ENCODE results near the gene UBE2Q2.
A peak's percentile ranks its signal among the peaks of the same experiment; 100 is the strongest.
"Not testable (repeated sequence)": the region's sequence is repeated elsewhere in the genome, so short reads cannot be mapped to it uniquely, and the experiment has no call there.

The UBE2Q2 gene

DNA sequence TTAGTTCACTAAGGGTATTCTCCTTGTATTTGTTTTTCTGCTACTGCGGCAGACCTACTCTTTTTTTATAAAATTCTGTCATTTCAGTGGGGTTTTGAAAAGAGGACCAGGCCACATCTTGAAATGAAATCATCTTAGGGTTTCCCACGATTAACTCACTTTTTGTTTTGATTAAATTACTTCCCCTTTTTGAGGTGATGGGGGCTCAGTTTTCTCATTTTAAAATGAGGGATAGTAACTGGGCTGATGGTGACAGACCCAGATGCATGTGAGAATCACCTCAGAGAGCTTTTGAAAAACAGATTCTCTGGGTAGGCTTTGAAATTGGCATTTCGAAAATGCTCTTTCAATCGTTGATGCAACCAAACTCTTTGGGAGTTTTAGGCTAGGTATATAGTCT lies 24.2 kb downstream of the UBE2Q2 start:
- DNase-seq: no peak

DNA sequence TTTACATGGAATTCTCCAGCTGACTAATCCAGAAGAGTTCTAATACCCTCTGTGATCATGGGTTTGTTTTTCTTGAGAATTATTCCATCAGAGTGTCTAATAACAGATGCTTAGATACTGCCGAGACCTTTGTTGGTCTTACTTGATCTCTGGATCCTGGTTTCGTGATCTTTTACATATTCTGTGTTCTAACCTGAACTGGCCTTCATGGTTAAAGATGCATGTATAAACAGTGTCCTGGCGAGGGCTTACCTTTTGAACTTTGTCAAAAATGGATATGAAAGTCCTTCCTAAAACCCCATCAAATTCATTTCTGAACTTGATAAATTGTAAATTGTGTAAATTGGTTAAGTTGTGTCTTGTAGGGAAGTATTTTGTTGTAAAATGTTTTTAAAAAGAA lies 24.8 kb downstream of the UBE2Q2 start:
- no peak for DNase-seq

DNA sequence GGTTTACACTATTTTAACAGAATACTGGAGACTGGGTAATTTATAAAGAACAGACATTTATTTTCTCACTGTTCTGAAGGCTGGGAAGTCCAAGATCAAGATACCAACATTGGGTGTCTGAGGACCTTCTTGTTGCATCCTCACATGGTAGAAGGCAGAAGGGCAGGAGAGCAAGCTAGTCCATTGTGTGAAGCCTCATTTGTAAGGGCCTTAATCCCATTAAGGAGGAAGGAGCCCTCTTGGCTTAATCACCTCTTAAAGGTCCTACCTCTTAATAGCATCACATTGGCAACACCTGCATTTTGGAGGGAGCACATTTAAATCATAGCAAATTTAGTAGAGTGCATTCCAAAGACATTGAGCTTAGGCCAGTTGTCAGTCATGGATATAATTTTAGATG lies 26.2 kb downstream of the UBE2Q2 start:
- no peak for DNase-seq

DNA sequence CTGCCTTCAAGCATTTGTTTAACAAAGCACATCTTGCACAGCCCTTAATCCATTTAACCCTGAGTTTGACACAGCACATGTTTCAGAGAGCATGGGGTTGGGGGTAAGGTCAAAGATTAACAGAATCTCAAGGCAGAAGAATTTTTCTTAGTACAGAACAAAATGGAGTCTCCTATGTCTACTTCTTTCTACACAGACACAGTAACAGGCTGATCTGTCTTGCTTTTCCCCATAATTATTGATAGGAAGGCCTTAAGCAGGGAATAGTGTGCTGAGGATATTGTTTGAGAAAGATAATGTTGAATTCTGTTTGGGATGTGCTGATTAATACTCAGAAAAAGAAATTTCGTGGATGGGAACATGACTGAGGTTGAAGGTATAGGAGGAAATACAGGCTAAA lies 28.3 kb downstream of the UBE2Q2 start:
- not testable (repeated sequence) for DNase-seq

DNA sequence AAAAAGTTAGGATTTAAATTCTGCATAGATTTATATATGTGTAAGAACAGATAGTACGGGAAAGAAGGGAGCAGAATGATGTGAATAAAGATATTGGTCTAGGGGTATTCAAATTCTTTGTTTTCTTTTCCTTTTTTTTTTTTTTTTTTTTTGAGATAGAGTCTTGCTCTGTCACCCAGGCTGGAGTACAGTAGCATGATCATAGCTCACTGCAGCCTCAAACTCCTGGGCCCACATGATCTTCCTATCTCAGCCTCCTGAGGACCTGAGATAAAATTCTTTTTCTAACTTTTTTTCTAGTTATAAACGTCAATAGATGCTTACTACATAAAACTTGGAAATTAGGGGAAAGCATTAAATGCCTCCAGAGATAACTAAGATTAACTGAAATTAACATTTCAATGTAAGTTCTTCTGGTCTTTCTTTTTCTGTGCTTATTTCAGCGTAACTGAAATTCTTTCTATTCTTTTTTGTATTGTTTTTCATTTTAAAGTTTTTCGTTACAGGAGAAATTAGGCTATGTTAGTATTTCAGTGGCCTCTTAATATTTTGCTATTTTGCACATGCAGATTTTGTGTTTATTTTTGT lies 29.2 kb downstream of the UBE2Q2 start:
- no peak for DNase-seq

DNA sequence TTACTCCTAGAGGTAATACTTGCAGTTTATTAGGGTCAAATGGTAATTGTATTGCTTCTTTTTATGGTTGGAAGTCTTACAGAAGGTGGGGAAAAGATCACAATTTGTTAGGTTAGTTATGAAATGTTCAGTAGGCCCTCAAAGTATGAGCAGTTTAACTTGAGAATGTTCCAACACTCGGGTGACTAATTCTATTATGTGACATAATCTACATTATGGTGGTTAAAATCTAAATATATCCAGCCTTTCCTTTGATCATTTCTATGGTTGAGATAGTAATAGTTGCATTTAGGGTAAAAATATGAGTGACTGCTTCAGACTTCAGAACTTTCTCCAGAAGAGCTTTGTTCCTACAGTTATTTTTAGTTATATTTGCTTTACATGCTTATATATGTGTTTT lies 40.8 kb downstream of the UBE2Q2 start:
- no peak for DNase-seq

DNA sequence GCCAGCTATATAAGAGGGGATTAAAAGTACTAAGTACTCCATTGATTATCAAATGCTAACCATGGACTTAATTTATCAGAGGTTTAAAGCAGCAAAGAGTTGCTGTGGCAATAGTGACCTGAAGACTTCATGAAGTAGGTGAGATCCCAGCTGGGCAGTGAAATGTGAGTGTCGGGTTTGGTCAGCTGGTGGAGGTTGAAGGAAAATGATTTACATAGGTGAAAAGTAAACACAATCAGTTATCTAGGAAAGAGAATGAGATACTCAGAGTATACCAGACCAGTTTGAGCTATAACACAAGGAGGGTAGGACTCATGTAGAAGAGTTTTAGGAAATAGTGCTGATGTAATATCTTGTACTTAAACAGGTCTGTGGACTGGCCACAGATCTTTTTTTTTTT lies 43.9 kb downstream of the UBE2Q2 start:
- no peak for DNase-seq

DNA sequence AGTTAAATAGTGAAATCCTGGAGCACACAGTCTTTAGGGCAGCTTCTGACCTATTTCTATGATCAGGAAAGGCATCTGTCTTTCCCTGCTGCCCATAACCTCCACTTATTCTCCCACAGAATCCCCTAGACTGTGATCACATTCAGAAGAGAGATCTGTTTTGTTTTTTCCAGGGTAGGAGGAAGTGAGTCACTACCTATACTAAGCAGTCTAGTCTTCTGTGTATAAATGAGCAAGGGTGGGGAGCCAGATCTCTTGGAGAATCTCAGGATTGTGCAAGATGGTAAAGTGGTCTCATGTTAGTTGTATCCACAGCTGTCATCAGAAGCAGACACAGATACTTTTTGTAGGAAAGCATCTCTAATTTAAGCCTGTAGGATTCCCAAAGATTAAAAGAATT lies 48.6 kb downstream of the UBE2Q2 start:
- DNase-seq: peak; percentile 69

DNA sequence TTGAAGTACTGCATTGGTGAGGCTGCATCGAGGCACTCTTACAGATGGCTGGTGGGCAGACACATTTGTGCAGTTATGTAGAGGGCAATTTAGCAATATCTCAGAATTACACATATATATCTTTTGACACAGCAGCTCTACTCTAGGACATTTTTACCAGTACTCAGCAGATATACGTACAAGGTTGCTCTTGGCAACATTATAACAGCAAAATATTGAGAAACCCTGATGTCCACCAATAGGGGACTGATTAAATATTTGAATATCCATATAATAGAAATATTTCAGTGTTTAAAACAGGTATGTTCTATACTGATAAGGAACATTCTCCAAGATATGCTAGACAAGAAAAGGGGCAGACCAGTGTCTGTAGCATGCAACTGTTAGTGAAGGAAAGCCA lies 52.5 kb downstream of the UBE2Q2 start:
- no peak for DNase-seq

DNA sequence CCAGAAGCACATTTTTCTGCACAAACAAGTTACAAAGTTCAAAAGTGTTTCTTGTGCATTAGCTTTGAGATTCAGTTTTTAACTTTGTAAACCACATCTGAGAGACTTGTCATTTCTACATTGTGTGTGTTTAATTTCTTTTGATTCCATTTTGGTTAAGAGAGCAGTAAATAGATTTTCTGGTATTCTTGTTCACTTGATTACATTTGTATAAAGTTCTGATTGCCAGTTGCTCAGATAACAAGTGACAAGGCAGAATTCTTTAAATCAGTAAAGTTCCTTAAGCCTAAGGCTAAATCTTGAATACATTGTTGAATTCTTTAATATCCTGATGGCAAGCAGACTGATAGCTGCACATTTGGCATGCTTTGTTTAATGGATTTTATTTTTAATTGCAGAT lies 57.3 kb downstream of the UBE2Q2 start:
- no peak for DNase-seq

DNA sequence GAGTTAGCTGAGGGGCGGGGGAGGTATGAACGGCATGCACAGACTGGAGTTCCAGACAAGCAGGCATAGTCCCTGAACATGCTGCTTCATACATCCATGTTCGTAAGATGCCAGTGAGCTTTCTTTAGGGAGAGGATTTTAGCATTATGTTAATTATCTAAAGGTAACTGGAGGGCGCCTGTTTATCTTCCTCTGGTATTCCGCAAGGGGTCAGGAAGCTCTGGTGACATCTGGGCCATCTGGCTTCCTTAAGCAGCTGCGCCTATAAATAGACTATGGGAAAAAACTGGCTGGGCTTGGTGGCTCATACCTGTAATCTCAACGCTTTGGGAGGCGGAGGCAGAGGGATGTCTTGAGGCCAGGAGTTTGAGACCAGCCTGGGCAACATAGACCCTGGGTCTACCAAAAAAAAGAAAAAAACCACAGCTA lies 58.9 kb downstream of the UBE2Q2 start:
- DNase-seq: peak; percentile 87

DNA sequence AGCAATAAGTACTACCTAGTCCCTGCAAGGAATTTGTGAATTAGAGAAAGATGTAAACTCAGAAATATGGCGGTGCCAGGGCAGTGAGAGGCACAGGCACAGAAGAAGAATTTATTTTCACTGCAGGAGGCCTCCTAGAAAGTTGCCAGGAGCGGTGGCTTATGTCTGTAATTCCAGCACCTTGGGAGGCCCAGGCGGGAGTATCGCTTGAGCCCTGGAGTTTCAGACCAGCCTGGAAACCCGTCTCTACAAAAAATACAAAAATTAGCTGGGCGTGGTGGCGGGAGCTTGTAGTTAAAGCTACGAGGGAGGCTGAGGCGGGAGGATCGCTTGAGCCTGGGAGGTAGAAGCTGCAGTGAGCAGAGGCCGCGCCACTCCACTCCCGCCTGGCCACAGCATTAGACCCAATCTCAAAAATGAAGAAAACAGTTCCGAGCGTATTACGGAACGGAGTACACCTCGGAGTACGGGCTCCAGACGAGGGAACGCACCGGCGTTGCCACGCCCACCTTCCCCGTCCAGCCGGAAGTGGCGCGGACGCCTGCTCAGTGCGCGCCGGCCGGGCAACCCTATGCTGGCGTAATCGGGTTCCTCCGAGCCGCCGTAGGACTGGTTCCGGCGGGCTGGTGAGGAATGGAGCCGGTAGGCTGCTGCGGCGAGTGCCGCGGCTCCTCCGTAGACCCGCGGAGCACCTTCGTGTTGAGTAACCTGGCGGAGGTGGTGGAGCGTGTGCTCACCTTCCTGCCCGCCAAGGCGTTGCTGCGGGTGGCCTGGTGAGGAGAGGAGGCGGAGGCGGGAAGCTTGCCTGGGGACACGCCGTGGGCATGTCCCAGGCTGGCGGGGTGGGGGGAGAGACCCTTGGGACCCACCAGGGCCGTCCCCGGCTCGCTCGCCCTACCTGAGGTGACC lies 60.3 kb downstream of the UBE2Q2 start, which contains the start of gene FBXO22:
Gene FBXO22, plus strand, starts transcription at position 548 of the 909 bp plus-strand sequence. Its CDS starts 86 bp downstream, at position 634.
- DNase-seq: peak; percentile 95

DNA sequence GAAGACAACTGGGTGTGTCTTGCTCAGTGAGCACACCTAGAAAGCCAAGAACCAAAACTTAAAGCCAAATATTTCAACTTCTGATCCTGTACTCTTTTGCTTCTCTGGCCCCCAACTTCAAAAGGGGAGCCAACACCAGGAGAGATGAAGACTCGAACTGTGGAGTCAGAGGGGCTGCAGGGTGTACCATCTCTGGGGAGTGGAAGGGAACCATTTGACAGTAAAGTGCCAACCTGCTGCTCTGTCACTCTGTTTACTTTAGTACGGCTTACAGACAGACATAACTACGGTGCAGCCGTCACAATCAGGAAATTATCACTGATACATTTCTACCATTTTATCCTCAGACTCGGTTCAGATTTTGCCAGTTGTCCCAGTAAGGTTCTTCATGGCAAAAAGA lies 62.0 kb downstream of the UBE2Q2 start:
- no peak for DNase-seq

DNA sequence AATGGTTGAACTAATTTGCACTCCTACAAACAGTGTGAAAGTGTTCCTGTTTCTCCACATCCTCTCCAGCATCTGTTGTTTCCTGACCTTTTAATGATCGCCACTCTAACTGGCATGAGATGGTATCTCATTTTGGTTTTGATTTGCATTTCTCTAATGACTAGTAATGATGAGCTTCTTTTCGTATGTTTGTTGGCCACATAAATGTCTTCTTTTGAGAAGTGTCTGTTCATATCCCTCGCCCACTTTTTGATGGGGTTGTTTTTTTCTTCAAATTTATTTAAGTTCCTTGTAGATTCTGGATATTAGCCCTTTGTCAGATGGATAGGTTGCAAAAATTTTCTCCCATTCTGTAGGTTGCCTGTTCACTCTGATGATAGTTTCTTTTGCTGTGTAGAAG lies 67.1 kb downstream of the UBE2Q2 start:
- not testable (repeated sequence) for DNase-seq

DNA sequence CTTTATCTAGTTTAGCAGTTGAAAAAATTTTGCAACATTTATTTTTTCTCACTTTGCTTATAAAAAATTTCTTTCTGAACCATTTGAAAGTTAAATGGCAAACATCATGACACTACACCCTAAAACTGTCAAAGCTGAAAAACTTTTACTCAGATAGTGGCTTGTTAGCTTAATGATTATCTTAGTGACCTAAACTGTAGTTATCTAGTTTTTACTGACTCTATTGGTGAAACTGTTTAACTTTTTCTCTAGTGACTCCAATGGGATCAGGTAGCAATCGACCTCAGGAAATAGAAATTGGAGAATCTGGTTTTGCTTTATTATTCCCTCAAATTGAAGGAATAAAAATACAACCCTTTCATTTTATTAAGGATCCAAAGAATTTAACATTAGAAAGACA lies 73.7 kb downstream of the UBE2Q2 start:
- no peak for DNase-seq

DNA sequence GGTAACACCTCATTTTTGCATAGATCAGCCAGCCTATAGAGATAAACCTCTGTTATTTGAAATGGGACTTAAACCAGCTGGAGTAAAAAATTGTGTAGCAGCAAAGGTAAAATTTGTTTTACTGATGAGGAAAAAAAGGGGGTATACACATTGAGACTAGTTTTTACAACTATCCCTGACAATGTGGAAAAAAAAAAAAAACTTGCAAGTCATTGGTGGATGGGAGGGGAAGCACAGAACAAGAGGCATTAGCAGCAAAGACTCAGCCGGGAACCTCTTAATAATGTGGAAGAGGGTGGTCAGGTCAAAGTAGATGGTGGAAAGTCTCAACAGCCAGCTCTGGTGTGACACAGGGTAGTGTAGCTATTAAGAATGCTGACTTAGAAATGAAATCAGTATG lies 74.9 kb downstream of the UBE2Q2 start:
- no peak for DNase-seq

DNA sequence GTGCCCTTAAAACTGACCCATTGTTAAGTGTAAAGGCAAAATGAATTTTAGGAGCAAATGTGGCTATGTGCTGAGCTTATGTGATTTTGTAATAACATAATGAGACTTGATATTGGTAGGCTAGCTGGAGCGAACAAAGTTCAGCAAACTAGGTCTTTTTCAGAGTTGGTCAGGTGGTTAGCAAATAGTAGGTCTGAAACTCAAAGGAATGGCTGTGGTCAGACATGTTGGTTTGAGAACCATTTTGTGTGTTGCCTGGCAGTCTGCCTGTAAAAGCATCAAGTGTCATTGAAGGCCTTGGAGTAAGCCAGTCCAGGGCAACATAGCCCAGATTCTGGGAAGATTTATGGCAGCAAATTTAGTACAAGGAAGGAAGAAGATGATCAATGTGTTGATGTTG lies 76.8 kb downstream of the UBE2Q2 start:
- DNase-seq: no peak

DNA sequence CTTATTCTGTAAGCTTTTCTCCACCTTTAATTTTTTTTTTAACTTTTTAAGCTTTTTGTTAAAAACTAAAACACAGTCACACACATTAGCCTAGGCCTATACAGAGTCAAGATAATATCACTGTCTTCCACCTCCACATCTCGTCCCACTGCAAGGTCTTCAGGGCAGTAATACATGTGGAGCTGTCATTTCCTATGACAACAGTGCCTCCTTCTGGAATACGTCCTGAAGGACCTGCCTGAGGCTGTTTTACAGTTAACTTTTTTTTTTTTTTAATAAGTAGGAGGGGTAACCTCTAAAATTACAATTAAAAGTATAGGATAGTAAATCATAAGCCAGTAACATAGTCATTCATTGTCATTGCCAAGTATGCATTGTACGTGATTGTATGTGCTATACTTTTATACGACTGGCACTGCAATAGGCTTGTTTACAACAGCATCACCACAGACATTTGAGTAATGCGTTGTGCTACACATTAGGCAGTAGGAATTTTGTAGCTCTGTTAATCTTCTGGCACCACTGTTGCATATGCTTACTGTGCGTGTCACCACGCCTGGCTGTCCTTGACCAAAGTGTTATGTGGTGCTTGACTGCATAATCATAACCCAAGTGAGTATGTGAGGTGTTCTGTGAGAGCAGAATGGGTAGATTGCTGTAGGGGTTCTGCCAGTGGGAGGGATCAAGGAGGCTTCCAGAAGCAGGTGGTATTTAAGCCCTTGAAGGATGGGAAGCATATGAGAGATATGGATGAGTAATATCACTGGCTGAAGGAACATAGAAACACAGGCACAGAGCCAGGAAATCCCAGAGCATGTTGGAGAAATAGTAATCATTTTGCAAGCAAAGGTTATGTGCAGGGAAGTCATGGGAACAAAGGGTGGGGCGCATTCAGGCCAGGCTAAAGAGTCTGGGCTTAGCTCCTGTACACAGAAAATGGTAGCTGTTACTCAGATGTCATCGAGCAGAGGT lies 78.8 kb downstream of the UBE2Q2 start:
- DNase-seq: peak; percentile 60

DNA sequence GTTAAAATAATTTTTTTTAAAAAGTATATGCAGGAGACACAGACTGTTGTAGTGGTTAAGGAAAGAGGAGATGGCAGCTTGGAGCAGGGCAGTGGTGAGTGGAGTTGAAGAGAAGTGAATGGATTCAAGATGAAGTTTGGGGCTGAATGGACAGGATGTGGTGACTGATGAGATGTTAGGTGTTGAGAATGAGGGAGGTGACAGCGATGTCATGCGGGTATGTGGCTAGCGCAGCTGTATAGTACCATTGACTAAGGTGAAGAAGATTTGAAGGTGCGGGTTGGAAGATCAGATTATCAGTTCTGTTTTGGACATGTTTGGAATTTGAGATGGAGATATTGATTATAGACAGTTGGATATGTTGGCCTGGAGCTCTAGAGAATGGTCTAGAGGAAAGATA lies 80.5 kb downstream of the UBE2Q2 start:
- no peak for DNase-seq

DNA sequence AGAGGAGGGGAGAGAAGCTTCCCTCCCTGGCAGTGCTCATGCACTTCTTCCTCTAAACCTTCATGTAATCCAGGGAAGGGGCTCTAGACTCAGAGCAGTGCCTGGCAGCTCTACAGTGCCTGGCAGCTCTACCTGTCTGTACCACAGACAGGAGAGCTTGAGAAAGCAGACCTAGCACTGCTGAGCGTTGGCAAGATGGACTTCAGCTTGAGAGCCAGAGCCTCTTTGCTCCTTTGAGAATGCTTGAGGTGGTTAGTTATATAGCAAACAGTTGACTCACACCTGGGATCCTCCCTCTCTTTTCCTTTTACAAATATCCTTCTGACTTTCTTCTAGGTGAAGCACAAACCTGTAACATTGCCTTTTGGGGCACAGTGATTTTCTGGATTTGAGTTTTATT lies 81.3 kb downstream of the UBE2Q2 start:
- no peak for DNase-seq

DNA sequence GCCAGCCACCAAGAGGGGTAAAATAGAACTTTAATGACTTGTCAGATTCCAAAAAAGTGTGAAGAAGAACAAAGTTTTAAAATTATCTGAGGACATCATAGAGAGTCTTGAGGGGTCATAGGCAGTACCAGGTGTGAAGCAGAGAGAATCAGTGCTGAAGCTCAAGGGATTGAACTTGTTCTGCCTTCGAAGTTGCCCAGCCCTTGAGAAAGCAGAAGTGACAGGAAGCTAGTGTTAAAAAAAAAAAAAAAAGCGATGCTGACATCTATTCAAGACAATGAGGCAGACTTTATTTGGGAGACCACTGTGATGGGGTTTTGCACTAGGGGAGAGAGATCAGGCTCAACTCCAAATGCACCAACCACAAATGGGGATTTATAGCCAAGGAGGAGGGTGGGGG lies 82.2 kb downstream of the UBE2Q2 start:
- no peak for DNase-seq

DNA sequence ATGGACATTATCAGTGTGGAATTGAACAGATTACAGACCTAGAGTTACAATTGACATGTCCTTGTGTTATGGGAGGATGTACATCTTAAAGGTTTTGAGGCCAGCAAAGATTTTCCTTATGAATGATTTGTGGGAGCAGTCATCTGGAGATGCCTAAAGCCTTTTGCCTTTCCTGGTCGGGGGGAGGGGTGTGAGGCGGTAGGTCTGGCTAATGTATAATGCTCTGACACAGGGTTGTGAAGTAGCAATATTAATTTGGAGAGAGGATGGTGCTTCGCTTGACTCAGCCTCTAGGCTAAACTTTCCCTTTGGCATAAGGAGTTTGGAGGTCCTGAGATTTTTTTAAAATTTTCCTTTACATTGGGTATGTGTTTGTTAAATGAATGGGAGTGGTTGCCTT lies 83.7 kb downstream of the UBE2Q2 start:
- DNase-seq: no peak

DNA sequence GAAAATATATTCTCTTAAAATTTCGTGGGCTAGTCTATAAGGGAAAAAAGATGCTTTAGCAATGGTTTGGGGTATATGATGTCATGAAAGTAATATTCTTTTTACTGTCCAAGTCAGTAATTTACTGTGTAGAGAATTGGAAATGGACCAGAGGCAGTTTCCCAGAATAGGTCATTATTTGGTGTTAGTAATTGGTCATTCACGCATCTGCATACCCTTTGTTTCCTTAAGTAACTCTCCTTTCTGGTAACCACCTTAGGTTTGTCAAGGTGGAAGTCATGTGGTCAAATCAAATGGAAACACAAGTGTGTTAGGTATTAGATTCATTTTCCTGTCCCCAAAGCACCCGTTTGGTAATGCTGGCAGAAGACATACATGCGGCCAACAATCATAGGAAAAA lies 84.4 kb downstream of the UBE2Q2 start:
- no peak for DNase-seq
